CD4-positive, CD25-positive, alpha-beta regulatory T cell (primary cell): Measurements from ENCODE around the gene XAGE5. TPM values are rescaled to one million over a fixed set of nuclear protein-coding genes. Genes with fewer than 3 reads are reported as not detected.
"Not testable (repeated sequence)": the region's sequence is repeated elsewhere in the genome, so short reads cannot be mapped to it uniquely, and the experiment has no call there.

Experiments
- ATAC-seq, 2 donors: fragments of 150-1000 bp; cut with Tn5 transposase; one replicate each; pipeline ENCODE4 v1.10.0; 2021; ENCODE audit warnings: low read depth in 2 of 2, moderate number of reproducible peaks in 2 of 2, moderate library complexity in 1 of 2
- DNase-seq, 3 donors: peaks; one replicate each; pipeline versions ENCODE4 v3.0.0 to v3.0.0-alpha.2; 2012 to 2022; ENCODE audit warnings: mixed read lengths in 1 of 3
- H3K27ac ChIP-seq: one replicate; pipeline ENCODE4 v1.7.0; 2013; ENCODE audit warnings: mild to moderate bottlenecking, low read length; ENCODE audit not compliant: insufficient read depth, poor library complexity, severe bottlenecking
- H3K27me3 ChIP-seq: one replicate; pipeline ENCODE4 v1.7.0; 2013; ENCODE audit warnings: low read length; ENCODE audit not compliant: control insufficient read depth, insufficient read depth
- H3K36me3 ChIP-seq: one replicate; pipeline ENCODE4 v1.7.0; 2013; ENCODE audit warnings: mild to moderate bottlenecking, low read length, moderate library complexity; ENCODE audit not compliant: control insufficient read depth, insufficient read depth
- H3K4me1 ChIP-seq: 2 replicates; pipeline ENCODE4 v1.7.0; 2013; ENCODE audit warnings: mild to moderate bottlenecking, low read length; ENCODE audit not compliant: insufficient read depth, control insufficient read depth, poor library complexity, severe bottlenecking
- H3K4me3 ChIP-seq: one replicate; pipeline ENCODE4 v1.7.0; 2013; ENCODE audit warnings: low read depth, mild to moderate bottlenecking, low read length, moderate library complexity
- H3K9me3 ChIP-seq, 2 experiments: 1 replicate in 1 of 2; 2 replicates in 1 of 2; pipeline ENCODE4 v1.7.0; 2013; ENCODE audit warnings: low read length in 2 of 2, mild to moderate bottlenecking in 1 of 2, moderate library complexity in 1 of 2; ENCODE audit not compliant: control insufficient read depth in 2 of 2
- H3K27ac Mint-ChIP-seq, 3 donors: one replicate each; pipeline ENCODE4 v1.8.0; 2020 to 2022; ENCODE audit warnings: mild to moderate bottlenecking in 3 of 3, mixed read lengths in 3 of 3, moderate library complexity in 2 of 3
- H3K27me3 Mint-ChIP-seq: one replicate; pipeline ENCODE4 v1.8.0; 2022; ENCODE audit warnings: mild to moderate bottlenecking, mixed read lengths
- H3K36me3 Mint-ChIP-seq: one replicate; pipeline ENCODE4 v1.8.0; 2020; ENCODE audit warnings: mixed read lengths
- H3K4me1 Mint-ChIP-seq, 4 donors: one replicate each; pipeline ENCODE4 v1.8.0; 2020 to 2022; ENCODE audit warnings: mixed read lengths in 4 of 4, mild to moderate bottlenecking in 1 of 4
- H3K4me3 Mint-ChIP-seq, 4 donors: one replicate each; pipeline ENCODE4 v1.8.0; 2020 to 2022; ENCODE audit warnings: mild to moderate bottlenecking in 4 of 4, mixed read lengths in 4 of 4, moderate library complexity in 3 of 4
- H3K9me3 Mint-ChIP-seq, 7 donors: one replicate each; pipeline ENCODE4 v1.8.0; 2020 to 2022; ENCODE audit warnings: mixed read lengths in 7 of 7, mild to moderate bottlenecking in 3 of 7, moderate library complexity in 2 of 7
- polyA plus RNA-seq, 4 donors: library from polyadenylated mRNA; unstranded; fragments of 300-500 nt; fragmentation: Illumina TruSeq; gene quantifications; one replicate each; pipeline ENCODE4 v1.2.3, GENCODE V29; 2021
- total RNA-seq: library from RNA; stranded (reverse); gene quantifications from one replicate; pipeline ENCODE4 v1.2.3, GENCODE V29; 2022

Gene XAGE5
- not detected for total RNA-seq
- polyA plus RNA-seq: not detected

GRCh38 chrX:52811065-52811625 is at the start of gene XAGE5:
TSS of gene XAGE5 (plus strand) at chrX:52811287. CDS start at chrX:52812567, 1,280 bp downstream.
- H3K9me3 Mint-ChIP-seq: no peaks in the 10 kb centered on the region
- H3K4me1 Mint-ChIP-seq: no peaks in the 10 kb centered on the region
- no peak for DNase-seq
- Histone ChIP-seq H3K9me3 (no peaks in the 10 kb centered on the region), H3K36me3 (no peaks in the 10 kb centered on the region), H3K27ac (no peak within 1 kb of the TSS), H3K4me3 (no peak within 1 kb of the TSS), H3K27me3 (no peaks in the 10 kb centered on the region), H3K4me1 (no peaks in the 10 kb centered on the region)
- ATAC-seq: no peak
- no peak within 1 kb of the TSS for H3K27ac Mint-ChIP-seq
- H3K36me3 Mint-ChIP-seq: no peaks in the 10 kb centered on the region
- H3K4me3 Mint-ChIP-seq: no peak within 1 kb of the TSS
- H3K27me3 Mint-ChIP-seq: peaks cover 5% of the 10 kb centered on the region

- H3K4me1 Mint-ChIP-seq, H3K27ac Mint-ChIP-seq, H3K36me3 Mint-ChIP-seq, ATAC-seq, H3K4me3 ChIP-seq, H3K4me3 Mint-ChIP-seq, H3K27ac ChIP-seq, DNase-seq, H3K9me3 Mint-ChIP-seq, H3K4me1 ChIP-seq, H3K27me3 ChIP-seq, H3K27me3 Mint-ChIP-seq, H3K9me3 ChIP-seq, H3K36me3 ChIP-seq: not testable (repeated sequence)
These were observed 45.1 kb upstream of the XAGE5 start for GRCh38 chrX:52765983-52766382.

- not testable (repeated sequence) for H3K27ac ChIP-seq, H3K36me3 ChIP-seq, H3K27ac Mint-ChIP-seq, H3K4me3 ChIP-seq, H3K9me3 ChIP-seq, H3K4me3 Mint-ChIP-seq, H3K9me3 Mint-ChIP-seq, H3K4me1 Mint-ChIP-seq, H3K27me3 Mint-ChIP-seq, DNase-seq, ATAC-seq, H3K36me3 Mint-ChIP-seq, H3K27me3 ChIP-seq, H3K4me1 ChIP-seq
These were observed 37.6 kb upstream of the XAGE5 start for GRCh38 chrX:52773504-52773903.

- not testable (repeated sequence) for H3K27me3 ChIP-seq, H3K4me1 Mint-ChIP-seq, DNase-seq, H3K4me3 Mint-ChIP-seq, H3K36me3 Mint-ChIP-seq, H3K9me3 ChIP-seq, H3K27ac ChIP-seq, H3K4me3 ChIP-seq, ATAC-seq, H3K4me1 ChIP-seq, H3K27me3 Mint-ChIP-seq, H3K9me3 Mint-ChIP-seq, H3K36me3 ChIP-seq
- H3K27ac Mint-ChIP-seq: peak within 1 kb of the TSS in 1 of 3 donors; percentile 64
These were observed 13.8 kb upstream of the XAGE5 start, which contains the start of gene SPANXN5 for GRCh38 chrX:52797327-52797726. TSS of gene SPANXN5 (minus strand) at chrX:52797427. CDS start at chrX:52797348, 79 bp downstream.

GRCh38 chrX:52804876-52805275 is 6.2 kb upstream of the XAGE5 start:
- H3K9me3 ChIP-seq, DNase-seq, H3K27me3 Mint-ChIP-seq, H3K4me1 ChIP-seq, H3K27ac Mint-ChIP-seq, H3K9me3 Mint-ChIP-seq, H3K27ac ChIP-seq, H3K4me3 Mint-ChIP-seq, ATAC-seq, H3K27me3 ChIP-seq, H3K4me1 Mint-ChIP-seq, H3K36me3 ChIP-seq, H3K36me3 Mint-ChIP-seq, H3K4me3 ChIP-seq: not testable (repeated sequence)

GRCh38 chrX:52819788-52820187 is 8.7 kb downstream of the XAGE5 start:
- no peaks in the 10 kb centered on the region for H3K36me3 ChIP-seq
- no peak overlapping the region for H3K27ac ChIP-seq
- H3K27me3 ChIP-seq: no peaks in the 10 kb centered on the region
- peaks cover 0 to 2% (median 0%) of the 10 kb centered on the region in 7 donors for H3K9me3 Mint-ChIP-seq
- no peaks in the 10 kb centered on the region for H3K4me1 ChIP-seq
- no peak overlapping the region for H3K4me3 Mint-ChIP-seq
- ATAC-seq (no peak), DNase-seq (no peak)
- H3K4me3 ChIP-seq: no peak overlapping the region
- H3K9me3 ChIP-seq: no peaks in the 10 kb centered on the region
- H3K27me3 Mint-ChIP-seq: no peaks in the 10 kb centered on the region
- H3K27ac Mint-ChIP-seq: no peak overlapping the region
- no peaks in the 10 kb centered on the region for H3K4me1 Mint-ChIP-seq
- H3K36me3 Mint-ChIP-seq: no peaks in the 10 kb centered on the region

- Mint-ChIP-seq H3K4me1 (no peaks in the 10 kb centered on the region), H3K27me3 (no peaks in the 10 kb centered on the region), H3K27ac (no peak overlapping the region), H3K9me3 (peaks cover 0 to 2% (median 0%) of the 10 kb centered on the region in 7 donors), H3K36me3 (no peaks in the 10 kb centered on the region), H3K4me3 (no peak overlapping the region)
- Histone ChIP-seq H3K9me3 (no peaks in the 10 kb centered on the region), H3K27ac (no peak overlapping the region), H3K4me3 (no peak overlapping the region), H3K4me1 (no peaks in the 10 kb centered on the region), H3K36me3 (no peaks in the 10 kb centered on the region), H3K27me3 (no peaks in the 10 kb centered on the region)
- no peak for ATAC-seq
- DNase-seq: no peak
These were observed 10.1 kb downstream of the XAGE5 start for GRCh38 chrX:52821079-52821760.

- Mint-ChIP-seq H3K36me3 (no peaks in the 10 kb centered on the region), H3K4me3 (no peak overlapping the region), H3K27me3 (no peaks in the 10 kb centered on the region), H3K4me1 (no peaks in the 10 kb centered on the region), H3K9me3 (peaks cover 0 to 2% (median 0%) of the 10 kb centered on the region in 7 donors), H3K27ac (no peak overlapping the region)
- H3K9me3 ChIP-seq: no peaks in the 10 kb centered on the region
- no peak for DNase-seq
- ATAC-seq: no peak
- H3K36me3 ChIP-seq: no peaks in the 10 kb centered on the region
- H3K27me3 ChIP-seq: no peaks in the 10 kb centered on the region
- H3K4me1 ChIP-seq: no peaks in the 10 kb centered on the region
- H3K4me3 ChIP-seq: no peak overlapping the region
- H3K27ac ChIP-seq: no peak overlapping the region
These were observed 13.5 kb downstream of the XAGE5 start for GRCh38 chrX:52824608-52825007.
